ENCODE data around the gene KRTAP5-11.
"Not testable (repeated sequence)": the region's sequence is repeated elsewhere in the genome, so short reads cannot be mapped to it uniquely, and the experiment has no call there.

The KRTAP5-11 gene

DNA sequence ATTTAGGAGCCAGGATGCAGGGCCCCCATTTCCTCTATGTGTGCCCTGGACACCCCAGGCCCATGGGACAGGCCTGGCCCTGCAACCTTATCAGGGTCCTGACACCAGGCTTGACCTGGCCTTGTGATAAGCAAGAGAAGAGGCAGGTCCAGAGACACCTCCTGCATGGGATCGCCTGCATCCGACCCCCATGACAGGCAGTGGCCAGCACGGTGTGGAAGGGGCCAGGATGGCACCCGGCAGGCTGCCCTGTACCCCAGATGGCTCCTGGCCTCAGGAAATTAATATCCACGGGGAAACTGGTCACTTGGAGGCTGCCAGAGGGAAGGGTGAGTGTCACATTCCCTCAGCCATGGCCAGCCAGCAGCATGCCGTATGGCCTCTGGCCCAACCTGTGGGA, 27.7 kb downstream of the KRTAP5-11 start:
- no peak for FAIRE-seq

- no peak for FAIRE-seq
Observed at GRCh38 chr11:71551711-71552110, 31.0 kb downstream of the KRTAP5-11 start.

DNA sequence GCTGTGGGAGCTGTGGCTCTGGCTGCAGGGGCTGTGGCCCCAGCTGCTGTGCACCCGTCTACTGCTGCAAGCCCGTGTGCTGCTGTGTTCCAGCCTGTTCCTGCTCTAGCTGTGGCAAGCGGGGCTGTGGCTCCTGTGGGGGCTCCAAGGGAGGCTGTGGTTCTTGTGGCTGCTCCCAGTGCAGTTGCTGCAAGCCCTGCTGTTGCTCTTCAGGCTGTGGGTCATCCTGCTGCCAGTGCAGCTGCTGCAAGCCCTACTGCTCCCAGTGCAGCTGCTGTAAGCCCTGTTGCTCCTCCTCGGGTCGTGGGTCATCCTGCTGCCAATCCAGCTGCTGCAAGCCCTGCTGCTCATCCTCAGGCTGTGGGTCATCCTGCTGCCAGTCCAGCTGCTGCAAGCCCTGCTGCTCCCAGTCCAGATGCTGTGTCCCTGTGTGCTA, 33.9 kb downstream of the KRTAP5-11 start:
- no peak for FAIRE-seq

GRCh38 chr11:71548120-71548519, 34.6 kb downstream of the KRTAP5-11 start, which contains the start of gene KRTAP5-9:
TSS of gene KRTAP5-9 (plus strand) at chr11:71548420. CDS start at chr11:71548658, 238 bp downstream.
- no peak for FAIRE-seq

GRCh38 chr11:71545405-71545966, 37.2 kb downstream of the KRTAP5-11 start:
- no peak for FAIRE-seq

DNA sequence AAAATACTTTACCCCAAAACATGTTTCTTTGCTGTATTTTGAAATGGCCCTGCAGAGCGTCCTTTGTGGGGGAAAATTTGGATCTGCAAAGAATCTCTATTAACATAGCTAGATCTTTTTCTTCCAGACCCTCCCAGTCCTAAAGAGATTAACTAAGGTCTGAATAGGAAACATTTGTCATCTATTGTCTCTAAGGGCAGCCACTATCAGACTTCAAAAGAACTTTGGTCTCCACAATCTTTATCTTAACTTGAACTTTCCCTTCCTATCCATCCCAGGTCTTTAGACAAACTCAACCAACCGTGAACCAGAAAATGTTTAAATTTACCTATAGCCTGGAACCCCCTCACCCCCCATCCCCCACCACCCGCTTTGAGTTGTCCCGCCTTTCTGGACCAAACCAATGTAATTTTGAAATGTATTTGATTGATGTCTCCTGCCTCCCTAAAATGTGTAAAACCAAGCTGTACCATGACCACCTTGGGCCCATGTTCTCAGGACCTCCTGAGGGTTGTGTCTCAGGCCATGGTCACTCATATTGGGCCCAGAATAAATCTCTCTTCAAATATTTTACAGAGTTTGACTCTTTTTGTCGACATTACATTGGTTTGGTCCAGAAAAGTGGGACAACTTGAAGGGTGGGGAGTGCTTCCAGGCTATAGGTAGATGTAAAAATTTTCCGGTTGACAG, 38.0 kb downstream of the KRTAP5-11 start:
- no peak for FAIRE-seq

DNA sequence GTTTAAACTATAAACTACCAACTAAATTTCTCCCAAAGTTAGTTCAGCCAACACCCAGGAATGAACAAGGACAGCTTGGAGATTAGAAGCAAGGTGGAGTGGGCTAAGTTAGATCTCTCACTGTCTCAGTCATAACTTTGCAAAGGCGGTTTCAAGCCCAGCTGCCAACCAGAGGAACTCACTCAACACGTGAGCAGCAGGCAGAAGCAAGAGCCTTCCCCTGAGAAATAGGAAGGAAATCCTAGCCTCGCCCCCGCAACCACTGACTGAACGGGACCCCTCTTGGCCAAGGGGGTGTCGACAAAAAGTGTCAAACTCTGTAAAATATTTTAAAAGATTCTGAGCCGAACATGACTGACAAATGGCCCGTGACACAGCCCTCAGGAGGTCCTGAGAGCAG, 38.8 kb downstream of the KRTAP5-11 start:
- no peak for FAIRE-seq

DNA sequence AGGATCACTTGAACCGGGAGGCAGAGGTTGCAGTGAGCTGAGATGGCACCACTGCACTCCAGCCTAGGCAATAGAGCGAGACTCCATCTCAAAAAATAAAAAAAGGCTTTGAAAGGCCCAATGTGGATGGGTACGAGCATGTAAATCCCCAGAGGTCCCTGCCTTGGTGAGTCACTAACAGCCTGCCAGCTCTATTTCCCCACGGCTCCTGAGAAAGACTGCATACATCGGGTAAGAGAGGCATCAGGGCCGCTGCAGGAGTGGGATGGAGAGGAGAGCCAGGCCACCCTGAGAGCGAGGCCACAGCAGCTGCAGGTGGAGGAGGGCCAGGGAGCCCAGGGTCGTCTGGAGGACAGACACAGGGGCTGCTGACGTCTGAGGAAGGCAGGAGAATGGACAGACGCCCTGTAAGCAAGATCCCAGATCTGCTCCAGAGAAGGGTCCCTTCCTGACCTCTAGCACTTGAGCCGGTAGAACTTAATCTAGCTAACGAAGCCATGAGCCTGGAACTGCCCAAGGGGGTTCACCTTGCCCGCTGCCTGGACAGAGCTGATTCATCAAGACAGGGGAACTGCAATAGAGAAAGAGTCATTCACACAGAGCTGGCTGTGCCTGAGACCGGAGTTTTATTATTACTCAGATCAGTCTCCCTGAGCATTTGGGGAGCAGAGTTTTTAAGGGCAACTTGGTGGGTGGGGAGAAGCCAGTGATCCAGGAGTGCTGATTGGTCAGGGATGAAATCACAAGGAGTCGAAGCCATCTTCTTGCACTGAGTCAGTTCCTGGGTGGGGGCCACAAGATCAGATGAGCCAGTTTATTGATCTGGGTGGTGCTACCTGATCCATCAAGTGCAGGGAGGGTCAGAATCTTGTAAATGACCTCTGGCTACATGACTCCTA, 39.5 kb downstream of the KRTAP5-11 start:
- no peak for FAIRE-seq

DNA sequence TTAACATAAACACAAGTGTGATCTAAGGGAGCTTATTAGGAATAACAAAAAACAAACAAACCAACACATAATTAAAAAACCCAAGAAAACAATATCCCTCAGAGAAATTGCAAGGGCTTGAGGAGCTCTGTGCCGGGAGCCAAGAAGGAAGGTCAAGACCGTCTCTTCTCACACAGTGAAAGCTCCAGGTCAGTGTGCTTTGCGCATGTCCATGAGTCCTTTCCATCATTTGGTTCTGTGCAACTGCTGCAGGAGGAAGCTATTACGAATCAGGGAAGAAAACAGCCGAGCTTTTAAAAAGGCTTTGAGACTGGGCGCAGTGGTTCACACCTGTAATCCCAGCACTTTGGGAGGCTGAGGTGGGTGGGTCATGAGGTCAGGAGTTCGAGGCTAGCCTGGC, 40.3 kb downstream of the KRTAP5-11 start:
- no peak for FAIRE-seq

DNA sequence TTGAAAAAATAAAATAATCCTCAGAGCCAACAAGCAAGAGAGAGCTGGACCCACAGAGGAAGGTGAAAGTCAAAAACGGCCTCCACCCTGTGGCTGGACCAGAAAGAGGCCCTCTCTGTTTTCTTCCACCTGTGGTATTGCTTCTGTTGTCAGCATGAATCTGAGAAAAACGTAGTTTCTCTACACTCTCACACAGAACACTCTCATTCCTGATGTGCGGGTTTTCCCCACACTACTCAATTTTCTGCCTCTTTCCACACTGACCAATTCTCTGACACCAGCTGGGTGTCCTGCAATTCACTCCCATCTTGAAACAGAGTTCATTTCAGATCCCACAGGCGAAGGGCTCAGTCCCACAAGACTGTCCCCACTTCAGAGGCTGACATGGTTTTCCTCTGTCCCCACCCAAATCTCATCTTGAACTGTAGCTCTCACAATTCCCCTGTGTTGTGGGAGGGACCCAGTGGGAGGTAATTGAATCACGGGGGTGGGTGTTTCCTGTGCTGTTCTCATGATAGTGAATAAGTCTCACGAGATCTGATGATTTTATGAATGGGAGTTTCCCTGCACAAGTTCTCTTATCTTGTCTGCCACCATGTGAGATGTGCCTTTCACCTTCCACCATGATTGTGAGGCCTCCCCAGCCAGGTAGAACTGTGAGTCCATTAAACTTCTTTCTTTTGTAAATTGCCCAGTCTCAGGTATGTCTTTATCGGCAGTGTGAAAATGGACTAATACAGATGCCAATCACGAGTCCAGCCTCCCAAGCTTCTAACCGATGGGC, 42.0 kb downstream of the KRTAP5-11 start:
- FAIRE-seq = not testable (repeated sequence)

- FAIRE-seq = not testable (repeated sequence)
Observed at GRCh38 chr11:71539971-71540370, 42.7 kb downstream of the KRTAP5-11 start.

GRCh38 chr11:71539017-71539416, 43.7 kb downstream of the KRTAP5-11 start:
- no peak for FAIRE-seq

GRCh38 chr11:71538666-71538990, 44.0 kb downstream of the KRTAP5-11 start:
- no peak for FAIRE-seq

DNA sequence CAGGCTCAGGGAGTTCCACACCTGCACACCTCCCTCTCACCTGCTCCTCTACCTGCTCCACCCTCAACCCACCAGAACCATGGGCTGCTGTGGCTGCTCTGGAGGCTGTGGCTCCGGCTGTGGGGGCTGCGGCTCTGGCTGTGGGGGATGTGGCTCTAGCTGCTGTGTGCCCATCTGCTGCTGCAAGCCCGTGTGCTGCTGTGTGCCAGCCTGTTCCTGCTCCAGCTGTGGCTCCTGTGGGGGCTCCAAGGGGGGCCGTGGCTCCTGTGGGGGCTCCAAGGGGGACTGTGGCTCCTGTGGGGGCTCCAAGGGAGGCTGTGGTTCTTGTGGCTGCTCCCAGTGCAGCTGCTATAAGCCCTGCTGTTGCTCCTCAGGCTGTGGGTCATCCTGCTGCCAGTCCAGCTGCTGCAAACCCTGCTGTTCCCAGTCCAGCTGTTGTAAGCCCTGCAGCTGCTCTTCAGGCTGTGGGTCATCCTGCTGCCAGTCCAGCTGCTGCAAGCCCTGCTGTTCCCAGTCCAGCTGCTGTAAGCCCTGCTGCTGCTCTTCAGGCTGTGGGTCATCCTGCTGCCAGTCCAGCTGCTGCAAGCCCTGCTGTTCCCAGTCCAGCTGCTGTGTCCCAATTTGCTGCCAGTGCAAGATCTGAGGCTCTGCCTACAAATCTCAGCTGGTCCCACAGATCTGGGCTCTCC, 44.6 kb downstream of the KRTAP5-11 start, which contains the start of gene KRTAP5-8:
Gene KRTAP5-8 (plus strand): TSS at position 49 of the 689 bp plus-strand sequence. CDS start 31 bp downstream, at position 80.
- not testable (repeated sequence) for FAIRE-seq

GRCh38 chr11:71537537-71537936, 45.1 kb downstream of the KRTAP5-11 start:
- FAIRE-seq = no peak

DNA sequence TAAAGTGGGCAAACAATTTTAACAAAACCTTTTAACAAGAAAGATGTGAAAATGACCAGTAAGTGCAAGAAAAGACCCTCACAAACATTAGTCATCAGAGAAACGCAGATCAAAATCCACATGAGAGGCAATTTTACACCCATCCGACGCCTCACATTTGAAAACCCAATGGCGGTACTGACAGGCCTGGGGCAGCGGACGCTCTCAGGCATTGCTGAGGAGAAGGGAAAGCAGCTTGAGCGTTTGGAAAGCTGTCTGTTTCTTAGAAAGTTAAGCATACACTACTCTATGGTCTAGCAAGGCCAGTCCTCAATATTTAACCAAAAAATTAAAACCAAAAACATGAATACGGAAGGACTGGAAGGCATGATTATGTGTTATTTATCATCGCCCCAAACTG, 46.9 kb downstream of the KRTAP5-11 start:
- FAIRE-seq = no peak

DNA sequence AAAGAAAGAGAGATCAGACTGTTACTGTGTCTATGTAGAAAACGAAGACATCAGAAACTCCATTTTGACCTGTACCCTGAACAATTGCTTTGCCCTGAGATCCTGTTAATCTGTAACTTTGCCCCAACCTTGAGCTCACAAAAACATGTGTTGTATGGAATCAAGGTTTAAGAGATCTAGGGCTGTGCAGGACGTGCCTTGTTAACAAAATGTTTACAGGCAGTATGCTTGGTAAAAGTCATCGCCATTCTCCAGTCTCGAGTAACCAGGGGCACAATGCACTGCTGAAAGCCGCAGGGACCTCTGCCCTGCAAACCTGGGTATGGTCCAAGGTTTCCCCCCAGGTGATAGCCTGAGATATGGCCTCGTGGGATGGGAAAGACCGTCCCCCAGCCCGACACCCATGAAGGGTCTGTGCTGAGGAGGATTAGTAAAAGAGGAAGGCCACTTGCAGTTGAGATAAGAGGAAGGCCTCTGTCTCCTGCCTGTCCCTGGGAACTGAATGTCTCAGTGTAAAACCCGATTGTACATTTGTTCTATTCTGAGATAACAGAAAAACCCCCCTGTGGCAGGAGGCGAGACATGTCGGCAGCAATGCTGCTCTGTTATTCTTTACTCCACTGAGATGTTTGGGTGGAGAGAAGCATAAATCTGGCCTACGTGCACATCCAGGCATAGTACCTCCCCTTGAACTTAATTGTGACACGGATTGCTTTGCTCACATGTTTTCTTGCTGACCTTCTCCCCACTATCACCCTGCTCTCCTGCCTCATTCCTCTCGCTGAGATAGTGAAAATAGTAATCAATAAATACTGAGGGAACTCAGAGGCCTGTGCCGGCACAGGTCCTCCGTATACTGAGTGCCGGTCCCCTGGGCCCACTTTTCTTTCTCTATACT, 47.7 kb downstream of the KRTAP5-11 start:
- FAIRE-seq = not testable (repeated sequence)

DNA sequence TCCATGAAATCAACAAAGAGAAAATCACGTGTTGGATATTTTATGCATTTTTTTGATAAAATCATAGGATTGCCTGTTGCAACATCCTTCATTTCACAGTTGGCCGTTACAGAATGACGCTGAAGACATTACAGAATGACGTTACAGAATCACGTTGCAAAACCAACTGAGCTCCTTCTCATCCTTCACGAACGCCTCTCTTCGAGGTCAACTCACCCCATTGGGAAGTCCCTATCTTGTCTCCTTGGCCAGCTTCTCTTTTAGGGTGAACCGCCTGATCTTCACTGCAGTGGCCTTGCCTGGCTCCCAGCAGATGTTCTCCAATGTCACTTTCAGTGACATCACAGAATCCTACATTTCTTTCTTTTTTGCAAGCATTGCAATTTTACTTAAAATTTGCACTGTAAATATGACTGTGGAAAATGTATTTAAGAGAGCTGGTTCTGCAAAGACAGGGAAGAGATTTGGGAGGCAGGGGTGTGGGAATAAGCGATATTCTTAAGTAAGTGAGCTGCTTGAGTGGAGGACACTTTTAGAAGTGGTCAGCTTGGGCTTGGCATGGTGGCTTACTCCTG, 50.6 kb downstream of the KRTAP5-11 start:
- no peak for FAIRE-seq

Measured in TTC549 (cell line).